Kidney glomerular epithelial cell (primary cell): ENCODE results near the gene GALNT14.

Source experiments
- DNase-seq: peaks from one replicate; lab custom pipeline; 2025; lab: John Stamatoyannopoulos, UW

GALNT14 gene

GRCh38 chr2:30974092-30974491 is 164.1 kb downstream of the GALNT14 start:
- DNase-seq: no peak

GRCh38 chr2:30971231-30972025 is 166.8 kb downstream of the GALNT14 start:
- DNase-seq: no peak

GRCh38 chr2:30968660-30969397 is 169.4 kb downstream of the GALNT14 start:
- DNase-seq: no peak

GRCh38 chr2:30966786-30967185 is 171.5 kb downstream of the GALNT14 start:
- DNase-seq: no peak

GRCh38 chr2:30965022-30965531 is 173.2 kb downstream of the GALNT14 start:
- no peak for DNase-seq

- DNase-seq: no peak
Observed at GRCh38 chr2:30964334-30965005, 173.8 kb downstream of the GALNT14 start.

GRCh38 chr2:30963184-30963583 is 175.1 kb downstream of the GALNT14 start:
- no peak for DNase-seq

GRCh38 chr2:30960213-30960612 is 178.0 kb downstream of the GALNT14 start:
- DNase-seq: no peak

- DNase-seq: no peak
Observed at GRCh38 chr2:30959653-30960052, 178.6 kb downstream of the GALNT14 start.

GRCh38 chr2:30958918-30959265 is 179.3 kb downstream of the GALNT14 start:
- DNase-seq: no peak

- DNase-seq: no peak
Observed at GRCh38 chr2:30958193-30958917, 179.9 kb downstream of the GALNT14 start.

GRCh38 chr2:30957591-30957990 is 180.6 kb downstream of the GALNT14 start:
- no peak for DNase-seq

- no peak for DNase-seq
Observed at GRCh38 chr2:30956995-30957394, 181.2 kb downstream of the GALNT14 start.

GRCh38 chr2:30955516-30956132 is 182.6 kb downstream of the GALNT14 start:
- DNase-seq: no peak

- no peak for DNase-seq
Observed at GRCh38 chr2:30950339-30950738, 187.9 kb downstream of the GALNT14 start.

GRCh38 chr2:30949435-30949834 is 188.8 kb downstream of the GALNT14 start:
- no peak for DNase-seq

- DNase-seq: no peak
Observed at GRCh38 chr2:30948857-30949256, 189.4 kb downstream of the GALNT14 start.

GRCh38 chr2:30948130-30948529 is 190.1 kb downstream of the GALNT14 start:
- peak; percentile 72 for DNase-seq

- DNase-seq: no peak
Observed at GRCh38 chr2:30947686-30948085, 190.6 kb downstream of the GALNT14 start.

GRCh38 chr2:30942419-30942818 is 195.8 kb downstream of the GALNT14 start:
- DNase-seq: no peak

GRCh38 chr2:30940839-30941238 is 197.4 kb downstream of the GALNT14 start:
- no peak for DNase-seq

GRCh38 chr2:30939364-30939763 is 198.9 kb downstream of the GALNT14 start:
- DNase-seq: no peak
